GM13976 (cell line): Measurements from ENCODE around the gene PFKL.

Experiments used
- DNase-seq: peaks from one replicate; pipeline ENCODE4 v3.0.0; 2012; ENCODE audit warnings: low spot score
- CTCF ChIP-seq: IDR thresholded peaks from 2 replicates; pipeline ENCODE4 v1.5.1; 2012; ENCODE audit warnings: borderline replicate concordance, mild to moderate bottlenecking; ENCODE audit not compliant: insufficient read depth; ENCODE audit errors: extremely low read depth, missing control alignments, control extremely low read depth
- in situ Hi-C: fragments of 300-500 bp; cut with MboI; formaldehyde crosslinking; loops from one replicate; pipeline ENCODE4 v1.12.0; 2022; ENCODE audit warnings: low sequenced_read_pairs, mixed read lengths, inconsistent platforms; ENCODE audit not compliant: unreplicated experiment

PFKL gene

DNA sequence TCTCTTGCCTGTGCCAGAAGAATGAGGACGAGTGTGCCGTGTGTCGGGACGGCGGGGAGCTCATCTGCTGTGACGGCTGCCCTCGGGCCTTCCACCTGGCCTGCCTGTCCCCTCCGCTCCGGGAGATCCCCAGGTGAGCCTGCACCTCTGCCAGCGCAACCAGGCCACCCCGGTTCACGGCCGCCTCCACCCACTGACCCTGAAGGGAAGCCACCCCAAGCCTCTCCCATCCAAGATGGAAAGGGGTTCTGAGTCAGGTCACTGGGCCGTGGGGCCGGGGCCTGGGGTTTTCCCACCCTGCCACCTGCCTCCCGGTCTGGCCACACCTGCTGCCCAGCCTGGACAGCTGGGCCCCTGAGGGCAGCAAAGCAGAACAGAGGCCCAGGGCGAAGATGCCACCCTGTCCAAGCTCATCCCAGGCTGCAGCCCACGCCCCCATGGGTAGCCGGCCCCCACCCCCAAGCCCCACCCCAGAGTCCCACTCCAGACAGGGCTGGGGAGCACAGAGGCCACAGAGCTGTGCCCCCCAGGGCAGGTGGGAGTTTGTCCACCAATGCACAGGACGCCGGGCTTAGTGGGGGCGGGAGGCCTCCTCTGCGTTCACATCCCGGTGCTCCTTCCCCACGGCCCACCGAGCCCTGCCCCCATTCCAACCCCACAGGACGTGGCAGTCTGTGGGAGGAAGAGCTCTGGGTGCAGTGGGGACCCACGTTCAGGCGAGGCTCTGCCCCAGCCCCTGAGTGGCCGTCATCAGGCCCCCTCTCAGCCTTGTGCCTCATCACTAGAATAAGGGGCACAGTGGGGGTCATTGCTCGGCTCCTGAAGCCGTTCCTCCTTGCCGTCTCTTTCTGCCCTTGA is 8.5 kb upstream of the PFKL start:
- DNase-seq = no peak
- in situ Hi-C loops = loop anchor here (25.0 kb wide), 2 partner anchors 254 to 479 kb away; no protein-coding TSS in a partner anchor
- TF ChIP-seq CTCF = no peak

GRCh38 chr21:44291936-44292811 is 7.7 kb upstream of the PFKL start:
- TF ChIP-seq CTCF = no peak
- in situ Hi-C loops = loop anchor here (25.0 kb wide), 2 partner anchors 255 to 480 kb away; no protein-coding TSS in a partner anchor
- no peak for DNase-seq

GRCh38 chr21:44292812-44293195 is 7.0 kb upstream of the PFKL start:
- DNase-seq = no peak
- in situ Hi-C loops = loop anchor here (25.0 kb wide), 2 partner anchors 256 to 481 kb away; no protein-coding TSS in a partner anchor
- no peak for TF ChIP-seq CTCF

DNA sequence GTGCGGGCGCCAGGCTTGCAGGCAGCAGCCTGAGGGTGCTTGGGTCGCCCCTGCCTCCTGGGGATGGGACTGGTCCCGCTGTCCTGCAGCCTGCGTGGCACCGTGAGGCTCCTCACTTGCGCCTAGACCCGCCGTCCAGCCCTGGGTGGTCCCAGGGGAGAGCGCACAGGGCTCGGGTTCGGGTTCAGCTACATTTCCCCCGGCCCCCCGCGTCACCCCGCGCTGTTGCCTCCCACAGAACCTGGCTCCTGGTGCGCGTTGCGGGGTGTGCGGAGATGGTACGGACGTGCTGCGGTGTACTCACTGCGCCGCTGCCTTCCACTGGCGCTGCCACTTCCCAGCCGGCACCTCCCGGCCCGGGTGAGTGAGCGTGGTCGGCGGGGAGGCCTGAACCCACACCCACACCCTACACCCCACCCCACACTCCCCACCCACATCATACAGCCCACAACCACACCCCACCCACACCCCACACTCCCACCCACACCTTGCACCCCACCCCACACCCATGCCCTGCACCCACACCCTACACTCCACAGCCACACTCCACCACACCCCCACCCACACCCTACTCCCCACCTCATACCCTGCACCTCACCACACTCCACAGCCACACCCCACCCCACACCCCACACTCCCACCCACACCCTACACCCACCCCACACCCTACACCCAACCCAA is 6.2 kb upstream of the PFKL start:
- no peak for DNase-seq
- in situ Hi-C loops = loop anchor here (25.0 kb wide), 2 partner anchors 256 to 481 kb away; no protein-coding TSS in a partner anchor
- TF ChIP-seq CTCF = no peak

DNA sequence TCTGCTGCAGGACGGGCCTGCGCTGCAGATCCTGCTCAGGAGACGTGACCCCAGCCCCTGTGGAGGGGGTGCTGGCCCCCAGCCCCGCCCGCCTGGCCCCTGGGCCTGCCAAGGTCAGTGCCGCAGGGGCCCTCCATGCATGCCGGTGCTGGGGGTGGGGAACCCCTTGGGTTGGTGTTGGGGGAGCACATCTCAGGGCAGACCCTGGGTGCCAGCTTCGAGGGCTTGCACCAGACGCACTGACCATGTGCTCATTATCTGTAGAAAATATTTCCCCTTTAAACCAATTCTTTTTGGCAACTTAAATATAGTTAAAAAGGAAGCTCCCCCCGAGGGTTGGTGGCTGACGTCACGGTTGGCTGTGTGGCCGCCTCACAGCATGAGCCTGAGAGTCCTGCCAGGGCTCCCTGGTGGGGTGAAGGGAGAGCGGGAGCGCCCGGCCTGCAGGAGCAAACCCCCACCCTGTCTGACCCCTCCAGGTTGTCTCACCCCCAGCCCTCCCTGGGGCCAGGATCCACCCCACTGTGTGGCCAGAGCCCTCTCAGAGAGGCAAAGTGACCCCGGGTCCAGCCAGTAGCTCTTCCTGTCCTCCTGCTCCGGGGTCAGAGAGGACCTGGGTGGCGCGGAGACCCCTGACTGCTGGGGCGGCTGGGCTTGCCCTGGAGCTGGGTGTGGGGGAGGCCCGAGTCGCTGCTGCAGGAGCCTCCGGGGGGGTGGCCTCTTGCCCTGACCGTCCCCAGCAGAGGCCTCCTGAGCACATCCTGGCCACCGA is 5.3 kb upstream of the PFKL start:
- DNase-seq = no peak
- TF ChIP-seq CTCF = no peak
- in situ Hi-C loops = loop anchor here (25.0 kb wide), 2 partner anchors 257 to 482 kb away; no protein-coding TSS in a partner anchor
